Measurements from ENCODE around the gene MICAL3.
"Not testable (repeated sequence)": the region's sequence is repeated elsewhere in the genome, so short reads cannot be mapped to it uniquely, and the experiment has no call there.

Gene MICAL3

GRCh38 chr22:18064636-18065035 lies 40.3 kb upstream of the MICAL3 start:
- Histone ChIP-seq H3K79me2 (no peaks in the 10 kb centered on the region), H3K4me2 (ENCODE audit: low read length) (no peak overlapping the region), H3K36me3 (ENCODE audit: control insufficient read depth, insufficient read depth, low read length) (no peaks in the 10 kb centered on the region), H3K27me3 (ENCODE audit: control insufficient read depth, insufficient read depth, low read length) (no peaks in the 10 kb centered on the region), H3K4me3 (ENCODE audit: low read depth, low read length) (no peak overlapping the region), H3K9me3 (ENCODE audit: control insufficient read depth, low read length) (no peaks in the 10 kb centered on the region), H3K9ac (no peak overlapping the region), H3K27ac (no peak overlapping the region), H2AFZ (no peak overlapping the region), H3K4me1 (no peaks in the 10 kb centered on the region)
- no peak for TF ChIP-seq CTCF (IDR thresholded peaks at IDR 0.05)

GRCh38 chr22:18063715-18064114 lies 39.4 kb upstream of the MICAL3 start:
- not testable (repeated sequence) for H2AFZ ChIP-seq; H3K27ac ChIP-seq; H3K27me3 ChIP-seq (ENCODE audit: control insufficient read depth, insufficient read depth, low read length); H3K4me3 ChIP-seq (ENCODE audit: low read depth, low read length); H3K79me2 ChIP-seq; H3K9me3 ChIP-seq (ENCODE audit: control insufficient read depth, low read length); H3K4me2 ChIP-seq (ENCODE audit: low read length); H3K9ac ChIP-seq; H3K36me3 ChIP-seq (ENCODE audit: control insufficient read depth, insufficient read depth, low read length); H3K4me1 ChIP-seq

- no peak overlapping the region for H3K9ac ChIP-seq
- no peaks in the 10 kb centered on the region for H3K9me3 ChIP-seq (ENCODE audit: control insufficient read depth, low read length)
- no peak overlapping the region for H2AFZ ChIP-seq
- H3K79me2 ChIP-seq = no peaks in the 10 kb centered on the region
- H3K27me3 ChIP-seq (ENCODE audit: control insufficient read depth, insufficient read depth, low read length) = no peaks in the 10 kb centered on the region
- H3K4me2 ChIP-seq (ENCODE audit: low read length) = no peak overlapping the region
- H3K27ac ChIP-seq = no peak overlapping the region
- no peaks in the 10 kb centered on the region for H3K4me1 ChIP-seq
- no peak overlapping the region for H3K4me3 ChIP-seq (ENCODE audit: low read depth, low read length)
- no peak for TF ChIP-seq CTCF (IDR thresholded peaks at IDR 0.05)
- no peaks in the 10 kb centered on the region for H3K36me3 ChIP-seq (ENCODE audit: control insufficient read depth, insufficient read depth, low read length)
These were observed 38.9 kb upstream of the MICAL3 start for GRCh38 chr22:18063306-18063705.

- Histone ChIP-seq H3K9ac (no peak overlapping the region), H3K36me3 (ENCODE audit: control insufficient read depth, insufficient read depth, low read length) (no peaks in the 10 kb centered on the region), H3K27me3 (ENCODE audit: control insufficient read depth, insufficient read depth, low read length) (no peaks in the 10 kb centered on the region), H3K9me3 (ENCODE audit: control insufficient read depth, low read length) (no peaks in the 10 kb centered on the region), H3K4me2 (ENCODE audit: low read length) (no peak overlapping the region), H3K79me2 (no peaks in the 10 kb centered on the region), H3K4me1 (no peaks in the 10 kb centered on the region), H2AFZ (no peak overlapping the region), H3K27ac (no peak overlapping the region), H3K4me3 (ENCODE audit: low read depth, low read length) (no peak overlapping the region)
- TF ChIP-seq CTCF (IDR thresholded peaks at IDR 0.05) = no peak
These were observed 38.1 kb upstream of the MICAL3 start for GRCh38 chr22:18062421-18062820.

GRCh38 chr22:18060646-18061620 lies 36.6 kb upstream of the MICAL3 start:
- Histone ChIP-seq H3K79me2 (no peaks in the 10 kb centered on the region), H2AFZ (no peak overlapping the region), H3K9me3 (ENCODE audit: control insufficient read depth, low read length) (no peaks in the 10 kb centered on the region), H3K4me2 (ENCODE audit: low read length) (no peak overlapping the region), H3K27ac (no peak overlapping the region), H3K4me1 (peaks cover 10% of the 10 kb centered on the region), H3K36me3 (ENCODE audit: control insufficient read depth, insufficient read depth, low read length) (no peaks in the 10 kb centered on the region), H3K27me3 (ENCODE audit: control insufficient read depth, insufficient read depth, low read length) (no peaks in the 10 kb centered on the region), H3K9ac (no peak overlapping the region), H3K4me3 (ENCODE audit: low read depth, low read length) (no peak overlapping the region)
- no peak for TF ChIP-seq CTCF (IDR thresholded peaks at IDR 0.05)
